ENCODE measurements around the gene OSBPL9.

- TF ChIP-seq, protein P1, sequence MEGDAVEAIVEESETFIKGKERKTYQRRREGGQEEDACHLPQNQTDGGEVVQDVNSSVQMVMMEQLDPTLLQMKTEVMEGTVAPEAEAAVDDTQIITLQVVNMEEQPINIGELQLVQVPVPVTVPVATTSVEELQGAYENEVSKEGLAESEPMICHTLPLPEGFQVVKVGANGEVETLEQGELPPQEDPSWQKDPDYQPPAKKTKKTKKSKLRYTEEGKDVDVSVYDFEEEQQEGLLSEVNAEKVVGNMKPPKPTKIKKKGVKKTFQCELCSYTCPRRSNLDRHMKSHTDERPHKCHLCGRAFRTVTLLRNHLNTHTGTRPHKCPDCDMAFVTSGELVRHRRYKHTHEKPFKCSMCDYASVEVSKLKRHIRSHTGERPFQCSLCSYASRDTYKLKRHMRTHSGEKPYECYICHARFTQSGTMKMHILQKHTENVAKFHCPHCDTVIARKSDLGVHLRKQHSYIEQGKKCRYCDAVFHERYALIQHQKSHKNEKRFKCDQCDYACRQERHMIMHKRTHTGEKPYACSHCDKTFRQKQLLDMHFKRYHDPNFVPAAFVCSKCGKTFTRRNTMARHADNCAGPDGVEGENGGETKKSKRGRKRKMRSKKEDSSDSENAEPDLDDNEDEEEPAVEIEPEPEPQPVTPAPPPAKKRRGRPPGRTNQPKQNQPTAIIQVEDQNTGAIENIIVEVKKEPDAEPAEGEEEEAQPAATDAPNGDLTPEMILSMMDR (conservative IDR thresholded peaks at IDR 0.05) = no peak
- no peak for TF ChIP-seq EZH2 (IDR thresholded peaks at IDR 0.05; ENCODE audit: low read depth)
Measured at GRCh38 chr1:51731998-51732397, 115.1 kb downstream of the OSBPL9 start.
